HG03432 (cell line): ENCODE results near the gene ZFHX2.

Experiments used
- ATAC-seq: cut with Tn5 transposase; IDR thresholded peaks from one replicate; pipeline ENCODE4 v1.9.1; 2021; ENCODE audit warnings: mild to moderate bottlenecking, moderate library complexity; ENCODE audit not compliant: unreplicated experiment

Gene ZFHX2

DNA sequence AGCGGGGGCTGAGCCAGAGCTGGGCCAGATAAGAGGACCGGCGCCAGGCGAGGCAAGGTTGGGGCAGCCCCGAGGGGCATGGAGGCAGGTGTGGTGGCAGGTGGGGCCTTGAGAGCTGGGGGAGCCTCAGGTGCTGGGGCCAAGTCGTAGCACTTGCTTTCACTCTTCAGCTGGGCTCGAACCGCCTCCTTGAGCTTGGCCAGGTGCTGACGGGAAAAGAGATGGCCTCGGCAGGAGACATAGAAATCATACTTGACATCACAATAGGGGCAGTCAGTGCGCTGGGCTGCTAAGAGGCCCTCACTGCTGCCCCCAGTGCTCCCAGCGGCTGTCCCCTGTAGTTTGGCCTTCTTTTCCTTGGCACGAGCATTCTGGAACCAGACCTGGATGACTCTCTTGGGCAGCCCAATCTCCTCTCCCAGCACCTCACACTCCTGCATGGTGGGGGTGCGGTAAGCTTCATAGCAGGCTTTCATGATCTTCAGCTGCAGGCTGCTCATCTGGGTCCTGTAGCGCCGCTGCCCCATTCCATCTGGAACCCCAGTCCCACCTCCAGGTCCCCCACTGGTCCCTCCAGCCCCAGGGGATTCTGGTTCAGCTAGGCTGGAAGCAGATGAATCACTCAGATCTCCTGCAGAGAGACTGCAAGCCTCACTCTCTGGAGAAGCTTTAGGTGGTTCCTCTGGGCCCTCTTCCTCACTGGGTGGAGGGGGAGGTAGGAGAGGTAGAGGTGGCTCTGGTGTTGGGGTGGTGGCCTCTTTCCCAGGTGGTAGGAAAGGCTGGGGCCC is 28.1 kb downstream of the ZFHX2 start:
- ATAC-seq = no peak

DNA sequence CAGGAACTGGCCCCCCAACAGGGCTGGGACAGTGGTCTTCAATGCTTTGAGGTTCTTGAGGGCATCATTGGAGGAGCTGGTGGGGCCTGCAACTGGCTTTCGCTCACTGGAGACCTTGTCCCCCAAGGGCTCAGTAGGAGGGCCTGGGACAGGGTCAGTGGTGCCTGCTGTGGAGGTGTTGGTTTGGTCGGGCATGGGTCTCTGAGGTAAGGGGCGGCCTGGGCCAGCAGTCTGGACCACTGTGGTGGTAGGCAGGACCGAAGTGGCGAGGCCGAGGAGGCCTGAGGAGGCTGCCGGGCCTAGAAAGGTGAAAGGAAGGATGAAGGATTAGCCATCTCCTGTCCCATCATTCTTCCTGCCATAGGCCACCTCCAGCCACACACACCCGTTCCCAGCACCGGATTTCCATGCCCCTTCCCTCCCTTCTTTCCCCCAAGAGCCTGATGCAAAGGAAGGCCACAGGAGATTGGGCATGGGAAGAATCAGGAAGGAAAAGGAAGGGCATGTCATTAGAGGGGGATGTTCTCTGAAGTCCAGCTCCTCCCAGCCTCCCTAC is 28.8 kb downstream of the ZFHX2 start:
- ATAC-seq = no peak

DNA sequence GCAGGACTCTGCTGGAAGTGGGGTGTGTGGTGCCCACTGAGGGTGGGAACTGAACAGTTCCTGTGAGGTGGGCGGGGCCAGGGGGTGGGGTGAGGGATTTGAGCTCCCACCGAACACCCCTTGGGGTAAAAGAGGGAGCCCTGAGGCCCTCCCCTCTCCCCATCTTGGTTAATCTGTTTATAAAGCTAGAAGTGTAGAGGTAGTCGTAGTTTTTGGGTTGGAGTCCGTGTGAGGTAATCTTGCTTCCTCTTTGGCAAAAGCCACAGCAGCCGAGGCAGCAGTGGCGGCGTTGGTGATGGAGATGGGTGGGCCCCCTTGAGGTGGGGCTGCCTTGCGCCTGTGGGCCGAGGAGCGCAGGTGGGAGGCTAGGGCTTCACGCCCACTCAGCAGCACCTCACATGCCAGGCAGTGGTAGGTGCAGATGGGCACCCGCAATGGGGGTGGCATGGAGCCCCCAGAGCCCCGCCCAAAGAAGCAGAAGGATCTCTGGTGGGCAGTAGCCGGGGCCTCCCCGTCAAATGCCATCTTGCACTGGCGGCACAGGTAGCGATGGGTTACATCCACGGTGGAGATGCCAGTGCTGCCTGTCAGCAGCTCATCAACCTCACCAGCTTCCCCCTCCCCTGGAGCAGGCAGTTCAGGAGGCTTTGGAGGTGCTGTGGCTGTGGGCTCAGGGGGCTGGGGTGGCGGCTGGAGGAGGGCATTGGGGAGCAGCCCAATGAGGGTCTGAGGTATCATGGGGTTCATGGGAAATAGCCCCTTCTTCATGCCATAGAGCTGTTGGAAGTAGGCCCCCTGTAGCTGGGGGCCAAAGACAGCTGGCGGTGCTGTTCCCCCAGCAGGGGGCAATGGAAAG is 29.6 kb downstream of the ZFHX2 start:
- ATAC-seq = no peak

DNA sequence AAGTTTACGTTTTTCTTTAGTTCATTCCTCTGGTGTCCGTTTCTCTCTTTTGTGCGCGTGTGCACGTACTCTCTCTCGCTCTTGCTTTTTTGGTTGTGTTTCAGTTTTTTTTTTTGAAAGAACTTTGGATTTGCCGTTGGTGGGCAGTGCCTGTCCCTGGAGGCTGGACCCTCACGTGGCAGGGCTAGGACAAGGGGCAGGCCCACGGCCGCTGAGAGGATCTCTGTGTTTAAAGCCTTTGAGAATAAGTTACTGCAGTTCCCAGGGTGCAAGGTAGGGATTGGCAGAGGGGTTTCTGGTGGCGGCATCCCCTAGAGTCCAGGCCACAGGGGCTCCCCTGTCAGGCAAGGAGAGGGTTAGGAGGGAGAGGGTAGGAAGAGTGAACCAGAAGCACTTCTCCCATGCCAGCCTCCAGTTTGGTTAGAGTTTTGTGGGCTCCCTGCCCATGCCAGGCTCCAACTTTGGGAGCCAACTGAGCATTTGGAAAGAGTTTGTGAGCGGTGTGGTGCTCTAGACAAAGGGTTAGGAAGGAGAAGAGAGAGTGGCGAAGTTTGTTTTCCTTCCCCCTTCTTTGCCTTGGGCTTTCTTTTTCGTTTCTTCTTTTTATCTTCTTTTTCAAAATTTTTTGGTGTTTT is 30.5 kb downstream of the ZFHX2 start:
- no peak for ATAC-seq

DNA sequence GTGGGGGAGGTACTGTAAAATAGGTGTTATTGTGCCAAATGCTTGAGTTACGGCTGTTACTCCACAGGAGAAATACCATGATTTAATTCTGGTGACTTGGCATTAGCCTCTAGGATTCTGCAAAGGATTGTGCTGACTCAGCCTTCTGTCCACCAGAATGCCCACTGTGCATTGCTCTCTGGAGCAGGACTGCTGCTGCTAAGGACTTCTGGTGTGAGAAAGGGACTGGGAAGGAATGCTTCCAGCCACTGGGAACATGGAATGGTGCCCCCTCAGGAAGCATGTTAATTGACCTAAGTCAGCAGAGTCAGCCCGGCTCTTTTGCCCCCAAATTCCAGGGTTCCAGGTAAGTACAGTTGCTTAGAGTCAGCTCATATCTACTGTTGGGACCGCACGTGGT is 32.9 kb downstream of the ZFHX2 start:
- no peak for ATAC-seq

DNA sequence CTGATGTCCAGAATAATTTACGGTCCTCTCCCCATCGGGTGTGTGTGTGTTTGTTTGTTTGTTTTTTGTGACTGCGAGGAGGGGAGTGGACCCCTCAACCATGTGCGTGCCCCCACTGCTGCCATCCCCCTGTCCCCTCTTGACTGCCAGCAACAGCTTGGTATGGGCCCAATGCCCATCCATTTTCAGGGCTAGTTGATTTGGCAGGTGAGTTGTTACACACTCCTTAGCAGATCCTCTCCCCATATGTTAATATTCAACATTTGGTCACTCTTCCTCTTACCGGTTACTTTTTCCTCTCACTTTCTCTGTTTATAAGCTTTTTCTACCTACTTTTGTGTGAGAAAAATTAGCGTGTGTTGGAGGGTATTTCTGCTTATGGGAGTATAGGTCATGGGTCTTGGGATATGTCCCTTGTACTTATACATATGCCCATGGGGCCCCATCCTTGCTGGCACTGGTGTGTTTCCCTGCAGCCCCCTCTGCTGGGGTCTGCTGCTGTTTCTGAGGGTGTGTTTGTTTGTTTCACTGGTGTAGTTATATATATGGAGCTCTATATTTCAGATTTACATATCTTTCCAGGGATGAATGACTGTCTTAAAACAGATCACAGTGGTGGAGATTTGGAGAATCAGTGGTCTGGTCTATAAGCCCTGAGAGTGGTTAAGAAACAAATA is 33.8 kb downstream of the ZFHX2 start:
- no peak for ATAC-seq

DNA sequence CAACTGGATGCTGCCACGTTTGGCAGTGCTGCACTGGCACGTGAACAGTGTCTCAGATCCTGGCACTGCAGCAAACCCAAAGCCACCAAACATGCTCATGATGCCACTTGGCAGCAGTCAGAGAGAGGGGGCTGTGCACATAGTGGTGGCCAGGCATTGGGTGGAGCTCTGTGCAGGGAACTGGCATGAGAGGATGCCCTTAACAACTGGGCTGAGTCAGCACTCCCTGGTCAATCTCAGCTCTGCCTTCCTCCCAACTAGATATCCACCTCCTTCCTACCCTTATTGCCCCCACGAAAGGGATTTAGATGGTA is 37.0 kb downstream of the ZFHX2 start:
- ATAC-seq = no peak

DNA sequence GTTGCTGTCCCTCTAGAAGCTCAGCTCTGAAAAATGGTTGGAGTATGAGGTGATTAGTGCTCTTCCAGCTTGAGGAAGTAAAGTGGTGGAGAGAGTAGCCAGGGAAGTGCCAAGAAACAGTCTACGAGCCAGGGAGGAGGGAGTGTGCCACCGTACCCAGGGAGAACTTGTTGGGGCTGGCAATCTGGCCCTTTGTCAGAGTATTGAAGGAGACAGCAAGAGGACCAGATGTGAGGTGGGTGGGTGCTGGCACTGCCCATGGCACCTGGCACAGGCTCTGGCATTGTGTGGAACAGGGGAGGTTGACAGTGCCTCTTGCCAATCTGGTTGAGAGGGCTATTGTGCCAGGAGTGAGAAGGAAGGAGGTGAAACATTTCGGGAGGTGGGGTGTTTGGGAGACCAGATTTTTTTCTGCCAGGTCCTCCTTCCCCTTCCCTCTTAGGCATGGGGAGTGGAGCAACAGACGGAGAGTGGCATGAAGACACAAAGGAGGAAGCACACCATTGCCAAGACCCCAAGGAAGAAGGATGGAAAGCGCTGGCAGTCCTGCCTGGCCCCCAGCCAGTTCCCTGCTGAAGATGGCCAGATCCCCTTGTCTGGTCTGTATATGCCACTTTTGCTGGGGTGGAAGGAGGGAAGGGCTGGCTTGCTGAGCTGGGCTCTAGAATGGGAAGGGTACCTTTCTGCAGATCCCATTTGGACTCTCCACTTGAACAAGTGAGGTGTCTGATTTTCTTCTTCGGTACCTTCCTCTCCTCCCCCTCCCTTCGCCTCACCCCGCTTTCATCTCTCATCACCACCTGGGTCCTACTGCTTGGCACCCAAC is 37.5 kb downstream of the ZFHX2 start:
- ATAC-seq = no peak

DNA sequence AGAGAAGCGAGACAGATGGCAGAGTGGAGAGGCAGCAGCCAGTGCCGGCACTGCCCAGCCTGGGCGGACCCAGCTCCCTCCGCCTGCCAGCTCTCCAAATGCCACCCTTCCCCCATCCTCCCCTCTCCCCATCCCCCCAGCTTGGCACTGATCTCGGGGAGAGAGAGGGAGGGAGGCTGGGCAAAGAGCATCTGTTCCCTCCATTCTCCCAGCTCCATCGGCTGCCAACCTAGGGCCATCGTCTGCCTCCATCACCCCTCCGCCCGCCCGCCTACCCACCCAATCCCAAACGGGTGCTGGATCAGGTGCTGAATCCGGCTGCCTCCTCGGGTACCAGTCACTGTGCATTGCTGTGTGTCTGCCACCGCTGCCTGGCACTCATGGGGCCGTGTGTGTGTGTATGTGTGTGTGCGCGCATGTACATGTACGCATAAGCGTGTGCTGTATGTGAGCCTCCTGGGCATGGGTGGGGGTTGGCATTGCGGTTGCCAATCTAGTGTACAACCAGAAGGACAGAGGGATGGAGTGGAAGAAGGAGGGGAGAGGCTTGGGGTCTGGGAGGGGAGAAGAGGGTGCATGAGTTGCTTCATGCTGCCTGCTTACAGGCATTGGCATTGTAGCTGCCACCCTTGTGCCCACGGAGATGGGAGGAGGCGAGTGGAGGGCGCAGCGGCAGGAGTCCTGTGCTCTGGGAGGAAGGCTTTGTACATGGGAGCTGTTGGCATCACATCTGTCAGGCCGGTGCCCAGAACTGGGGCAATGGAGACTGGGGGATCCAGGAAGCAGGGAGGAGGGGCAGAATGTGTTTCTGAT is 38.4 kb downstream of the ZFHX2 start:
- ATAC-seq = no peak

DNA sequence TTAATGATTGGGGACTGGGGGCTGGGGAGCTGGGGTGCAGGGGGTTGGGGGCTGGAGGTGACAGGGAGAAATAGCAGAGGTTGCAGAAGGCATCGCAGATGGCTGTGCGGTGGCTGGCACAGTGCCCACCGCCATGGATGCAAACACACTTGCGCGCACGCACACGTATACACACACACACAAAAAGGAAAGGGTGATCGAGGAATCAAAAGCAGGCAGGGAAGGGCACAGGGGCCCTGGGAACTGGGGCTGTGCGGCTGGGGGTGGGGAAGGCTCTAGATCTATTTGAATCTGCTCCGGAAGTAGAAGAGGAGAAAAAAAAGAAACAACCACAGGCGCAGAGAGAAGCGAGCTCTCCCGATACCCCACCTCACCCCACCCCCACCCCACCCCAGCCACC is 39.4 kb downstream of the ZFHX2 start:
- ATAC-seq = no peak

DNA sequence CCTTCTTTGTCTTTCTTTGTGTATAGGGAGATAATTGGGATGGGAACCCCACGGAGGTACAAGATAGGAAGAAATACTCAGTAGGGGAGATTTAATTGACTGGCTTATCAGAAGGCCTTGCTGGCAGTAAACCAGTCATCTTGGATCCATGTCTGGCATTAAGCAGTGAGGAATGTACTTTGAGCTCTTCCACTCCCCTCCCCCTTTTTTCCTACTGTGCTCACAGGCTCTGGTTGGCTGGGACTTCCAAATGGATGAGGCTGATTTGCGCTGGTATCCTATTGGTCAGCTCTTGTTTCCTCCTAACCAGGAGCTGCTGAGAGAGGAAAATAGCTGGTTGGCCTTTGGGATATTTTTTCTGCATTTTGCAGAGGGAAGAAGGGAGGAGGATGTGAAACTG is 57.3 kb downstream of the ZFHX2 start:
- ATAC-seq = no peak

DNA sequence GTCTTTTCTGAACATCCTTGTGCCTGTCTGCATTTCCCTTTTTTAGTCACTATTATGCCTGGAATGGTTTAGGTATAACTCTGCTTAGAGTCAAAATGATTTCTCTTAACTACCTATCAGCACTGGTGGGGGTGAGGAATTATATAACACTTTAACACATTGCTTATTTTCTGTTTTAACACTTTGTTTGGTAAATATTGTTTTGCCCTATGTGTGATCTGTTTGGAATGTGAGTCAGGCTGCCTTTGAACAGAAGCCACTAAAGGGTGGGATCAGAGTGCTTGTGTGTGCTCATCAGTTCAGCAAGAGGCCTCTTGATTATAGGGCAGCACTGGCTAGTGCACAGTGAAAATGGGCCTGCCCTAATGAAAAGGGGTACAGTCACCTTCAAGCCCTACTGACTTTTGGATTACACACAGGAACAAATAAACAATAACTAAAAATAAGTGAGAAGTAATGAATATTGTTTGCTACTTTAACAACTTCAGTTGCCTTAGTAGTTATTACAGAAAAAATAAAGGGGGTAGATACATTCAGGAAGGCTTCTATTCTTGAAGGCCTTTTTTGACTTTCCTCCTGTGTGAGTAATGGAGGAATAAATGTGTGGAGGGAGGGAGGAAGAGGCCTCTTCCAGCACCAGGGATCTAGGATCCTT is 58.8 kb downstream of the ZFHX2 start:
- ATAC-seq = no peak

DNA sequence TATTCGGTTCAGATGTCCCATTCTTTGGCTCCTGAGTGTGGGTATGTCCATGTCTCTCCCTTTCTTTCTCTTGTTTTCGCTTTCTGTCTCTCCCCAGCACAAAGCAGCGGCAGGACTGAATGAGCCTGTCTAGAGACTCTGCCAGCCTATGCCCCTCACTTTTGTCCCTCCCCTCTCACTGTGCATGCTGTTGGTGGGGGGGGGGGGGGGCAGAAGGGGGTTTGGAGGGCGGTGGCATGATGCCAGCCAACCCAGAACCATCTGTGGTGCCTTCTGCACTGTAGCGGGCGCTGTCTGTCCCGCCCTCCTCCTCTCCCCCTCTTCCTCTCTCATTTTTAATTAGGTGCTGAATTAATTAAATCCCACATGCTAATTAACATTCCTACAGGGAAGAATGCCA is 64.3 kb downstream of the ZFHX2 start:
- ATAC-seq = no peak

DNA sequence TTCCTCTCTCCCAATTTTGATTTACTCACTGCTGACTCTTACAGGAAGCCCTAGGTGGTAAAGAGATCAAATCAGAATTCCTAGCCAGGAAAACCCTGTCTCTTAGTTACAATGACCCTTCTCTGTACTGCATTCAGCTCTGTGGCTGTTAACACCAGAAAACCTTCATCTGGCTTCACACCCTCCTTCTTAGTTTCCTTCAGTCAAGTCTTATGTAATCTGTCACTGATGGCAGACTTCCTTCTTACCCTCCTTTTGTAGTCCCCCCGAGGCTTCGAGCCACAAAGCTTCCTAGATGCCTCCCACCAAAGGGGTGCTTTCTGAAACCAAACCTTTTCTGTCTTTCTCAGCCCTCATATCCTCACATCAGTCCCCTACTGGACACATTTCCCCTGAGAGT is 65.5 kb downstream of the ZFHX2 start:
- no peak for ATAC-seq

DNA sequence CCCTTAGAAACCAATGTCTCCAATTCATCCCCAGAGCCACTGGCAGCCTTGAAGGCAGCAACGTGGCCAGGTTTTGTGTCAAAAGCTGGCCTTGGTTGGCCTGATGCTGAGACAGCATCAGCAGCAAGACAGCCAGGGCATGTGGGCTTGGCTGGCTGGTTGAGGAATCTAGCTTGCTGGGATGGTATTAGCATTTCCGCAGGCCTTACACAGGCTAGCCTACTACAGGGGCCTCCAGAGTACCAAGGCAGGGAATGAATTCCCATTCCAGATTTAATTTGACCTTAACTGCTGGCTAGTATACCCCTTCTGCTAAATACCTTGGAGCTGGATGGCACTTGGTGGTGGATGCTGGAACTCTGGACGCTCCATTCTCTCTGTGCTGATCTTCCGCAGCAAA is 66.2 kb downstream of the ZFHX2 start:
- ATAC-seq = no peak

DNA sequence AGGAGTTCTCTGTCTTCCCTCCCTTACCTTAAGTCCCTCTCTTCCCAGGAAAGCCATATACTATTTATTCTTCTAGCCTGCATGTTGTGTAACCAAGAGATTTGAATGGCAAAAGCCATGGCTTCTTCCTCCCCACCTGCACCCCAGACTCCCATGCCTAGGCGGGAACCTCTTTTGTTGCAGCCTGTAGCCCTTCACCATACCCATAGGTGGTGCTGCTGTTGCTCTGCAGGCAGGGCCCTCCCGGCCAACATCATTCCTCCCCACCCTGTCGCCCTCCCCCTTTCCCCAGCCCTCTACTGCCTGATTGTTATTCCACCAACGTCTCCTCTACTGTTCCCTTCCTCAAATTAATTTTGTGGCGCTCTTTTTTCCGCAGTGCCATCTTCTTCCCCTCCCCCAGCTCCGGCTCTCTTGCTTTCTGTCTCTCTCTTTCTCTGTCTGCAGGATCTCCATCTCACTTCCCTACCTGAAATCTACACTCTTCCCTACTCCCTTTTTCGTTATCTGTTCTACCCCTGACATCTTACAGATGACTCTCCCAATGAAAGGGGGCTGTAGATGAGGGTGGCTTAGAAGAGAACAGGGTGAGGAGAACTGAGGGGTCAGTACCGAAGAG is 68.2 kb downstream of the ZFHX2 start:
- no peak for ATAC-seq

DNA sequence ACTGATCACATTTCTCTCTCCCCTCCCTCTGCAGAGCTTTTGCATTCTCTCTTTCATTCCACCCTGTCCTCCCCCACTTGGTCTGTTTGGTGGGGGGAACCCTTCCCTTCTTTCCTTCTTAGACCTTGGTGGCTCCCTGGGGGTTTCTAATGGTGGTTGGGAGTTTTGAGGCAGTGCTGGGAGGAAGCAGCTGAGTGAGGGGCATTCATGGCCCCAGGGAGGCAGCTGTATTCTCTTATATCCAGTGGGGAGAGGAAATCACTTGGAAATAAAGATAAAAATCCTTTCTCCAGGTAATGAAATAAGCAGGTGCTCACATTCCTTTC is 68.8 kb downstream of the ZFHX2 start:
- ATAC-seq = no peak

DNA sequence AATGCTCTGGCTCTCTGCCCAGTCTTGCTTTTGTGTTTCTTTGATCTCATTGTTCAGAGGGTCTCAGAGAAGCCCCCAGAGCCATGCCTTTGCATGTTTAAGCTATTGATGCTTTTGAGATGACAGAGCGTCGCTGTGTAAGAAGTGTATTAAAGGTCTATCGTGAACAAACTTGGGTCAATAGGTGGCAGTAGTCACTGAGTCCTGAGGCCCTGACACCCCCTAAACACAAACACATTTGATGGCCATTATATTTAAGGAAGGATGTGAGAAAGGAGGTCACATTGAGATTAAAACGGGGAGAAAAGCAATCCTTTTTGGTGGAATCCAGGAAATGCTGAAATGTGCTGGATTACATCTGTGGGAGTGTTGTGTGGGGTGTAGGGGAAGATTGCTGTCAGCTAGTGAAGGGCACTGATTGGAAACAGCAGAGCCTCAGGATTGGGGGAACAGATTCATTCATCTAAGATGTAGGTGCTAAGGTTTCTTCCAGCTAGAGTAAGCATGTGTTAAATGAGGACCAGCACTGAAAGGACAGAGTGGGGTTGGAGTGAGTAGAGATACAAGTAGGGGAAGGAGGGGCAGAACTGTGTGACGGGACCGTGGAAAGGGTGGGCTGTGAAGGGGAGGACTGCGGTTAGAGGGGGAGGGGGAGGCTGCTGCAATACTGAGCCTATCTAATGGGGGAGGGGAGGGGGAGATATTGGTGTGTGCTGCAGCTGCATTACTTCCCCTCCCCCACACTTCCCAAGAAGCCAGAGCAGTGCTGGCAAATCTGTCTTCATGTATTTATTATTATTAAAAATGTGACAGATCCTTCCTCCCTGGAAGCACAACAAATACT is 69.4 kb downstream of the ZFHX2 start:
- no peak for ATAC-seq
